WERI-Rb-1 (cell line): Measurements from ENCODE around the gene GAK.

Experiments
- DNase-seq: peaks from one replicate; pipeline ENCODE4 v3.0.0-alpha.2; 2020
- H3K27ac ChIP-seq: fragments of 250-450 bp; sonication (Bioruptor Pico); 2 replicates; pipeline ENCODE4 v1.5.1; 2020; ENCODE audit warnings: mild to moderate bottlenecking, moderate library complexity
- H3K27me3 ChIP-seq: fragments of 250-450 bp; sonication (Bioruptor Pico); 2 replicates; pipeline ENCODE4 v1.5.1; 2021; ENCODE audit warnings: mild to moderate bottlenecking, low read depth, moderate library complexity; ENCODE audit not compliant: insufficient read depth, severe bottlenecking
- H3K36me3 ChIP-seq: fragments of 250-450 bp; sonication (Bioruptor Pico); 2 replicates; pipeline ENCODE4 v1.5.1; 2020; ENCODE audit warnings: mild to moderate bottlenecking, moderate library complexity
- H3K4me3 ChIP-seq: 2 replicates; pipeline ENCODE4 v1.5.1; 2011; ENCODE audit warnings: low read depth, mild to moderate bottlenecking, control low read depth, low read length
- H3K9me3 ChIP-seq: fragments of 250-450 bp; sonication (Bioruptor Pico); 2 replicates; pipeline ENCODE4 v1.5.1; 2021; ENCODE audit warnings: mild to moderate bottlenecking, moderate library complexity; ENCODE audit not compliant: severe bottlenecking
- CTCF ChIP-seq: IDR thresholded peaks from 2 replicates; pipeline ENCODE4 v1.5.1; 2011; ENCODE audit warnings: low read depth, mild to moderate bottlenecking, control low read depth, inconsistent platforms, low read length

GAK gene

GRCh38 chr4:957581-958313 lies 25.6 kb upstream of the GAK start:
- H3K4me3 ChIP-seq: no peak overlapping the region
- no peaks in the 10 kb centered on the region for H3K9me3 ChIP-seq
- no peak overlapping the region for H3K27ac ChIP-seq
- H3K27me3 ChIP-seq: no peaks in the 10 kb centered on the region
- DNase-seq: no peak
- no peak for TF ChIP-seq CTCF
- peaks cover 16% of the 10 kb centered on the region for H3K36me3 ChIP-seq

DNA sequence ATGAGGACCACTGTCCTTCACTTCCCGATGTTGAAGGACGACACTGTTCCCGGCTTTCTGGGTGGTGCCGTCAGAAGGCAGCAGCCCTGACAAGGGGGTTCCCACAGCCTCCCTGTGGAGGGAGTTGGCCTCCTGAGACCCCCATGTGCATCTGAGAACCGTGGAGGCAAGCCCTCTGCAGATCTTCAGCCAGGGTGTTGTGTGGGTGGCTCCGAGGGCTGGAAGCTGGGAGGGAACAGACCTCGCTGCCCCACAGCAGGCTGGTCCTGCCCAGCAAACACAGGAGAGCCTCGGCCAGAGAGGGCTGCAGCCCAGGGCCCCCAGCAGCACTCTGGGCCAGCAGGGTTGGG lies 25.1 kb upstream of the GAK start:
- Histone ChIP-seq H3K36me3 (peaks cover 16% of the 10 kb centered on the region), H3K9me3 (no peaks in the 10 kb centered on the region), H3K4me3 (no peak overlapping the region), H3K27me3 (no peaks in the 10 kb centered on the region), H3K27ac (no peak overlapping the region)
- no peak for TF ChIP-seq CTCF
- DNase-seq: no peak

DNA sequence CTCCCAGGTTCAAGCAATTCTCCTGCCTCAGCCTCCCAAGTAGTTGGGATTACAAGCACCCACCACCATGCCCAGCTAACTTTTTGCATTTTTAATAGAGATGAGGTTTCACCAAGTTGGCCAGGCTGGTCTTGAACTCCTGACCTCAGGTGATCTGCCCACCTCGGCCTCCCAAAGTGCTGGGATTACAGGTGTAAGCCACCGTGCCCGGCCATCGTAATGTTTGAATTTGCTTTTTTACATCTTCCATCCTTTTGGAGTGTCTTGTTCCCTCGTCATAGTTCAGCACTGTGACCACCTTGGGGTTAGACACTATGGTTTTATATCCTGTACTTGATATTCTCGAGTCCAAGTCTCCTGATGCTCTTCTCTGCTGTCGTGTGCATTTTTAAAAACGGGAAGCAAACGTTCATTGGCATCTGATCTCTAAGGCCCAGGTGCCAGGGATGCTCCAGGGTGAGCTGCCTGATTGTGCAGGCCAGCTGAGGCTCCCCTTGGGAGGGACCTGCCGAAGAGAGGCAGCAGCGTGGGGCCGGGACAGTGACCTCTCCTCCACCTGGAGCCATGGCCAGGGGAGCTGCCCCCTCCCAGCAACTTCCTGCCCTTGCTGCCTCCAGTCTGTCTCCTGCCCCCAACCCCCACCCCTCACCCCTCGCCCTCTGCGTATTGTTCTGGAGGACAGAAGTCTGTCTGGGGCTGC lies 24.6 kb upstream of the GAK start:
- Histone ChIP-seq H3K27me3 (no peaks in the 10 kb centered on the region), H3K27ac (no peak overlapping the region), H3K36me3 (peaks cover 14% of the 10 kb centered on the region), H3K9me3 (no peaks in the 10 kb centered on the region), H3K4me3 (no peak overlapping the region)
- DNase-seq: no peak
- no peak for TF ChIP-seq CTCF

DNA sequence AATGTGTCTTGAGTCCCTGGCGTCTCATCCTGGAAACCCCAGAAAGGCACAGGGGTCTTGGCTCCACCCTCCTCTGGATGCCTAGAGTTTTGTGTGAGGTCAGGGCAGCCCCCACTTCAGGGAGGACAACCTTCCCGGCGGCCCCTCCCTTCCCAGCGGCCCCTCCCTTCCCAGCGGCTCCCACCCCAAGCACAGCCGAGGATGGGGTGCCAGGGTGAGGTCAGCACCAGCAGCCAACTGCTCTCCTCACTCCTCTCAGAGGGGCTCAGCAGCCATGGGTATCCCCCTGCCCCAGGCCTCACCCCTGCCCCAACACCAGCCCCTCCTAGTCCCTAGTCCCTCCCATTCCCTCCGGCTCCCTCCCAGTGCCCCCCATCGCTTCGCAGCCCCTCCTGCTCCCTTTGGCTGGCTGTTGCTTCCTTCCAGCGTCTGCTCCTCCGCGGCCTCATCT lies 23.8 kb upstream of the GAK start:
- peak; percentile 9 for DNase-seq
- peaks cover 10% of the 10 kb centered on the region for H3K36me3 ChIP-seq
- H3K27ac ChIP-seq: no peak overlapping the region
- H3K4me3 ChIP-seq: no peak overlapping the region
- no peaks in the 10 kb centered on the region for H3K27me3 ChIP-seq
- TF ChIP-seq CTCF: no peak
- H3K9me3 ChIP-seq: no peaks in the 10 kb centered on the region

DNA sequence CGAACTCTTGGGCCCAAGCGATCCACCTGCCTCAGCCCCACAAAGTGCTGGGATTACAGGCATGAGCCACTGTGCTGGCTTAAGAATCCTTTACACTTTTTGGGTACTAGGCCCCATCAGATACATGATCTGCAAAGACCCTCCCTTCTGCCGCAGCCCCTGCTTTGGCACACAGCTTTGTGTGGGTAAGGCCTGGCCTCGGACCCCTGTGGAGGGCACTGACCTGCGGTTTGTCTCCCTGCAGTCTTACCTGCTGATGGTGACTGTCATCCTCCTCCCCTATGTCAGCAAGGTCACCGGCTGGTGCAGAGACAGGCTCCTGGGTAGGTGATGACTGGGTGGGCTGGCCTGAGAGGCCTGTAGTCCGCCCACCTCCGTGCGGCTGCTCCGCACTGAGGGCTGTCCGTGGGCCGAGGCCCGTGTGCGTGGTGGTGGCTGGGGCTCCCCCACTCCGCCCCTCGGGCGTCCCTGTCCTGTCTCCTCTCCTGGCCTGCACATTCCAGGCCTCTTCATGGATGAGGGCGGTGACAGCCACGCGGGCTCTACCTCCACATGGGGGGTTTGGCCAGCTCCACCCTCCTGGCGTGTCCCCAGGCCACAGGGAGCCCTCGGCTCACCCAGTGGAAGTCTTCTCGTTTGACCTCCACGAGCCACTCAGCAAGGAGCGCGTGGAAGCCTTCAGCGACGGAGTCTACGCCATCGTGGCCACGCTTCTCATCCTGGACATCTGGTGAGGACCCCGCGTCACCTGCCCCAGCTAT lies 23.2 kb upstream of the GAK start:
- no peaks in the 10 kb centered on the region for H3K27me3 ChIP-seq
- DNase-seq: no peak
- H3K9me3 ChIP-seq: no peaks in the 10 kb centered on the region
- TF ChIP-seq CTCF: no peak
- no peak overlapping the region for H3K4me3 ChIP-seq
- peaks cover 10% of the 10 kb centered on the region for H3K36me3 ChIP-seq
- no peak overlapping the region for H3K27ac ChIP-seq
